CD14-positive monocyte (primary cell): Measurements from ENCODE around the gene BANP. TPM values are rescaled to one million over a fixed set of nuclear protein-coding genes. Genes with fewer than 3 reads are reported as not detected.
"Not testable (repeated sequence)": the region's sequence is repeated elsewhere in the genome, so short reads cannot be mapped to it uniquely, and the experiment has no call there.

Experiments used
- DNase-seq, 3 donors: peaks; one replicate each; pipeline ENCODE4 v3.0.0-alpha.2; 2011 to 2022
- H2AFZ ChIP-seq: 2 replicates; pipeline ENCODE4 v1.6.0; 2012; ENCODE audit warnings: mild to moderate bottlenecking, low read depth, low read length, inconsistent platforms; ENCODE audit not compliant: insufficient read depth, poor library complexity, severe bottlenecking
- H3K27ac ChIP-seq, 2 donors: 1 replicate in 1 of 2; 2 replicates in 1 of 2; pipeline ENCODE4 v1.5.1; 2012 to 2013; ENCODE audit warnings: low read length in 2 of 2, control low read depth in 1 of 2, inconsistent platforms in 1 of 2, low read depth in 1 of 2, mild to moderate bottlenecking in 1 of 2
- H3K27me3 ChIP-seq, 2 donors: one replicate each; pipeline versions ENCODE4 v1.6.0 to v1.6.1; 2011 to 2013; ENCODE audit warnings: low read length in 2 of 2; ENCODE audit not compliant: control insufficient read depth in 2 of 2, insufficient read depth in 2 of 2
- H3K36me3 ChIP-seq, 2 donors: replicated peaks in 1 of 2; 1 replicate in 1 of 2; 2 replicates in 1 of 2; pipeline versions ENCODE4 v1.5.1 to v1.6.1; 2012 to 2013; ENCODE audit warnings: low read length in 2 of 2, control low read depth in 1 of 2, inconsistent platforms in 1 of 2, mild to moderate bottlenecking in 1 of 2; ENCODE audit not compliant: insufficient read depth in 2 of 2, control insufficient read depth in 1 of 2
- H3K4me1 ChIP-seq, 2 donors: 1 replicate in 1 of 2; 2 replicates in 1 of 2; pipeline versions ENCODE4 v1.5.1 to v1.6.1; 2012 to 2013; ENCODE audit warnings: low read length in 2 of 2, control low read depth in 1 of 2, inconsistent platforms in 1 of 2, mild to moderate bottlenecking in 1 of 2, moderate library complexity in 1 of 2; ENCODE audit not compliant: insufficient read depth in 2 of 2, control insufficient read depth in 1 of 2
- H3K4me2 ChIP-seq: replicated peaks from 2 replicates; pipeline ENCODE3; 2012; ENCODE audit warnings: low read length, moderate library complexity, mild to moderate bottlenecking; ENCODE audit not compliant: poor library complexity, severe bottlenecking; ENCODE audit errors: extremely low read depth
- H3K4me3 ChIP-seq, 3 experiments: fragments of 200-600 bp in 1 of 3; sonication (generic) in 1 of 3; replicated peaks in 1 of 3; 1 replicate in 2 of 3; 2 replicates in 1 of 3; pipeline ENCODE4 v1.5.1; 2011 to 2013; ENCODE audit warnings: low read length in 3 of 3, mild to moderate bottlenecking in 3 of 3, control low read depth in 2 of 3, low read depth in 2 of 3, inconsistent platforms in 1 of 3, moderate library complexity in 1 of 3
- H3K79me2 ChIP-seq: 2 replicates; pipeline ENCODE4 v1.6.0; 2012; ENCODE audit warnings: mild to moderate bottlenecking, control low read depth, inconsistent platforms, low read length, moderate library complexity; ENCODE audit not compliant: insufficient read depth
- H3K9ac ChIP-seq: 2 replicates; pipeline ENCODE4 v1.6.0; 2017; ENCODE audit warnings: low read length, mild to moderate bottlenecking; ENCODE audit not compliant: insufficient read depth, poor library complexity, severe bottlenecking
- H3K9me3 ChIP-seq, 2 donors: replicated peaks in 1 of 2; 1 replicate in 1 of 2; 2 replicates in 1 of 2; pipeline versions ENCODE4 v1.5.1 to v1.6.1; 2012 to 2013; ENCODE audit warnings: low read length in 2 of 2, control low read depth in 1 of 2; ENCODE audit not compliant: control insufficient read depth in 1 of 2, insufficient read depth in 1 of 2
- H4K20me1 ChIP-seq: 2 replicates; pipeline ENCODE4 v1.6.0; 2012; ENCODE audit warnings: mild to moderate bottlenecking, low read length, control low read depth, moderate library complexity; ENCODE audit not compliant: insufficient read depth
- H3K27ac Mint-ChIP-seq, 7 donors: one replicate each; pipeline ENCODE4 v1.8.0; 2020; ENCODE audit warnings: mild to moderate bottlenecking in 7 of 7, mixed read lengths in 7 of 7, moderate library complexity in 6 of 7, inconsistent platforms in 2 of 7
- H3K27me3 Mint-ChIP-seq, 3 donors: one replicate each; pipeline ENCODE4 v1.8.0; 2021 to 2022; ENCODE audit warnings: low read depth in 3 of 3, mild to moderate bottlenecking in 3 of 3, mixed read lengths in 3 of 3, moderate library complexity in 3 of 3, inconsistent platforms in 1 of 3
- H3K36me3 Mint-ChIP-seq, 2 donors: one replicate each; pipeline ENCODE4 v1.8.0; 2020; ENCODE audit warnings: mixed read lengths in 2 of 2, inconsistent platforms in 1 of 2, mild to moderate bottlenecking in 1 of 2
- H3K4me1 Mint-ChIP-seq: one replicate; pipeline ENCODE4 v1.8.0; 2020; ENCODE audit warnings: mild to moderate bottlenecking, mixed read lengths
- H3K4me3 Mint-ChIP-seq, 2 donors: one replicate each; pipeline ENCODE4 v1.8.0; 2020; ENCODE audit warnings: mild to moderate bottlenecking in 2 of 2, mixed read lengths in 2 of 2, moderate library complexity in 1 of 2
- H3K9me3 Mint-ChIP-seq, 7 donors: one replicate each; pipeline ENCODE4 v1.8.0; 2020 to 2022; ENCODE audit warnings: mixed read lengths in 7 of 7, mild to moderate bottlenecking in 6 of 7, moderate library complexity in 6 of 7, inconsistent platforms in 2 of 7
- CTCF ChIP-seq: fragments of 200-600 bp; IDR thresholded peaks from one replicate; pipeline ENCODE4 v1.8.0; 2022; ENCODE audit warnings: antibody characterized with exemption, mild to moderate bottlenecking
- WGBS: methylation state at CpG from one replicate; pipeline ENCODE4 v1.1.5; 2013; ENCODE audit warnings: missing lambda C conversion rate; ENCODE audit not compliant: insufficient coverage; 5-methylcytosine and 5-hydroxymethylcytosine counted together
- intact Hi-C, 2 donors: fragments of 100-400 bp; cut with micrococcal nuclease; formaldehyde crosslinking; loops; one replicate each; pipeline versions ENCODE4 v1.15.0 to v1.15.1; 2023
- polyA plus RNA-seq, 3 donors: library from polyadenylated mRNA; depleted of rRNA in 1 of 3; unstranded in 2 of 3; stranded (reverse) in 1 of 3; fragments of 300-500 nt in 2 of 3; fragments of >200 nt in 1 of 3; fragmentation: Illumina TruSeq in 2 of 3; gene quantifications; 1 replicate in 2 of 3; 2 replicates in 1 of 3; pipeline ENCODE4 v1.2.3, GENCODE V29; 2012 to 2021

Gene BANP
- polyA plus RNA-seq, 3 donors: 10.1 to 40.9 (median 11.7) TPM

- H3K9me3 ChIP-seq: no peaks in the 10 kb centered on the region
- Mint-ChIP-seq H3K27ac (no peak overlapping the region), H3K4me1 (peaks cover 3% of the 10 kb centered on the region), H3K9me3 (peaks cover 0 to 2% (median 0%) of the 10 kb centered on the region in 7 donors), H3K27me3 (peaks cover 10 to 18% (median 13%) of the 10 kb centered on the region in 3 donors), H3K36me3 (no peaks in the 10 kb centered on the region), H3K4me3 (no peak overlapping the region)
- no peaks in the 10 kb centered on the region for H4K20me1 ChIP-seq
- no peak for DNase-seq
- TF ChIP-seq CTCF: no peak
- no peaks in the 10 kb centered on the region for H3K79me2 ChIP-seq
- no peak overlapping the region for H2AFZ ChIP-seq
- no peaks in the 10 kb centered on the region for H3K4me1 ChIP-seq
- no peaks in the 10 kb centered on the region for H3K27me3 ChIP-seq
- H3K9ac ChIP-seq: no peak overlapping the region
- no peak overlapping the region for H3K4me2 ChIP-seq
- intact Hi-C loops: loop anchor here in 1 of 2 donors (10.0 kb wide), 1 partner anchor 502 kb away; no protein-coding TSS in a partner anchor
- H3K4me3 ChIP-seq: no peak overlapping the region
- no peak overlapping the region for H3K27ac ChIP-seq
- H3K36me3 ChIP-seq: no peaks in the 10 kb centered on the region
- no CpG with 5 or more reads among the region's 3 CpGs for WGBS
Observed at GRCh38 chr16:87933140-87933495, 18.1 kb upstream of the BANP start.

GRCh38 chr16:87934752-87935425, 16.3 kb upstream of the BANP start:
- H3K36me3 ChIP-seq, H2AFZ ChIP-seq, H3K4me1 ChIP-seq, H3K79me2 ChIP-seq, H3K9me3 ChIP-seq, H3K9me3 Mint-ChIP-seq, H3K4me1 Mint-ChIP-seq, H4K20me1 ChIP-seq, H3K27ac Mint-ChIP-seq, H3K4me3 Mint-ChIP-seq, DNase-seq, H3K27ac ChIP-seq, H3K27me3 ChIP-seq, H3K9ac ChIP-seq, H3K4me3 ChIP-seq, H3K4me2 ChIP-seq, H3K36me3 Mint-ChIP-seq: not testable (repeated sequence)
- H3K27me3 Mint-ChIP-seq: peaks cover 10 to 17% (median 13%) of the 10 kb centered on the region in 3 donors
- intact Hi-C loops: loop anchor here in 1 of 2 donors (10.0 kb wide), 1 partner anchor 500 kb away; no protein-coding TSS in a partner anchor
- 73% methylated on average over 13 of the region's 19 CpGs for WGBS

- not testable (repeated sequence) for H3K9ac ChIP-seq, H3K4me2 ChIP-seq, H3K4me3 Mint-ChIP-seq, H4K20me1 ChIP-seq, H3K4me1 ChIP-seq, H3K27ac ChIP-seq, H3K36me3 ChIP-seq, H2AFZ ChIP-seq, H3K9me3 Mint-ChIP-seq, H3K9me3 ChIP-seq, H3K4me3 ChIP-seq, H3K4me1 Mint-ChIP-seq, H3K36me3 Mint-ChIP-seq, H3K27me3 ChIP-seq, H3K79me2 ChIP-seq, DNase-seq
- H3K27ac Mint-ChIP-seq: peak overlapping the region in 1 of 7 donors; percentile 29
- 97% methylated on average over 8 of the region's 14 CpGs for WGBS
- intact Hi-C loops: loop anchor here in 1 of 2 donors (10.0 kb wide), 1 partner anchor 499 kb away; no protein-coding TSS in a partner anchor
- peaks cover 5 to 11% (median 9%) of the 10 kb centered on the region in 3 donors for H3K27me3 Mint-ChIP-seq
Observed at GRCh38 chr16:87936016-87936374, 15.2 kb upstream of the BANP start.
